GM12878 (cell line): ENCODE results near the gene MMADHC. TPM values are rescaled to one million over a fixed set of nuclear protein-coding genes. Genes with fewer than 3 reads are reported as not detected.

ENCODE experiments used
- BCLAF1 ChIP-seq: fragments of 450-650 bp; IDR thresholded peaks from 2 replicates; pipeline ENCODE4 v1.6.1; 2017; ENCODE audit warnings: antibody characterized with exemption, mild to moderate bottlenecking, moderate library complexity
- CHD4 ChIP-seq: fragments of 200-600 bp; sonication (generic); IDR thresholded peaks from 2 replicates; pipeline ENCODE4 v1.6.1; 2016; ENCODE audit warnings: mild to moderate bottlenecking
- EGR1 ChIP-seq, 2 experiments: IDR thresholded peaks; 1 replicate in 1 of 2; 2 replicates in 1 of 2; pipeline ENCODE4 v1.6.1; 2011 to 2012; ENCODE audit warnings: low read depth in 2 of 2, low read length in 2 of 2, borderline replicate concordance in 1 of 2, mild to moderate bottlenecking in 1 of 2, moderate library complexity in 1 of 2
- FOS ChIP-seq: IDR thresholded peaks from 3 replicates; pipeline ENCODE4 v1.6.1; 2011; ENCODE audit warnings: borderline replicate concordance; ENCODE audit not compliant: insufficient read length; ENCODE audit errors: extremely low read depth
- HDGF ChIP-seq: fragments of 450-650 bp; IDR thresholded peaks from 2 replicates; pipeline ENCODE4 v1.6.1; 2016; ENCODE audit warnings: antibody characterized with exemption
- IRF4 ChIP-seq: IDR thresholded peaks from 2 replicates; pipeline ENCODE4 v1.6.1; 2011; ENCODE audit warnings: low read depth, low read length
- JUND ChIP-seq: IDR thresholded peaks from 2 replicates; pipeline ENCODE4 v1.6.1; 2012; ENCODE audit warnings: low read depth, mild to moderate bottlenecking, low read length, improper control_type of control experiment, moderate library complexity
- MTA2 ChIP-seq: fragments of 450-650 bp; IDR thresholded peaks from 2 replicates; pipeline ENCODE4 v1.6.1; 2016; ENCODE audit warnings: low read depth, mild to moderate bottlenecking, moderate library complexity
- NFXL1 ChIP-seq: fragments of 450-650 bp; IDR thresholded peaks from 2 replicates; pipeline ENCODE4 v1.6.1; 2017; ENCODE audit warnings: antibody characterized with exemption, mild to moderate bottlenecking, borderline replicate concordance
- RAD21 ChIP-seq: IDR thresholded peaks from 2 replicates; pipeline ENCODE4 v1.6.1; 2011; ENCODE audit warnings: mild to moderate bottlenecking, low read depth, low read length, moderate library complexity; ENCODE audit not compliant: insufficient read depth
- REST ChIP-seq: IDR thresholded peaks from 2 replicates; pipeline ENCODE4 v1.6.1; 2012; ENCODE audit warnings: mild to moderate bottlenecking, low read depth, low read length
- SMARCA5 ChIP-seq: fragments of 450-650 bp; IDR thresholded peaks from 2 replicates; pipeline ENCODE4 v1.6.1; 2017; ENCODE audit warnings: mild to moderate bottlenecking
- ZBTB4 ChIP-seq: fragments of 450-650 bp; formaldehyde crosslinking; IDR thresholded peaks from 2 replicates; pipeline ENCODE4 v1.4.0; 2022; ENCODE audit warnings: mild to moderate bottlenecking, moderate library complexity
- ZNF592 ChIP-seq: fragments of 450-650 bp; IDR thresholded peaks from 2 replicates; pipeline ENCODE4 v1.6.1; 2017; ENCODE audit warnings: mild to moderate bottlenecking, moderate library complexity
- polyA plus RNA-seq, 11 experiments: library from polyadenylated mRNA; depleted of rRNA in 4 of 11; unstranded in 6 of 11; stranded (reverse) in 5 of 11; fragments of >200 nt; fragmentation: Nextera tagmentation in 4 of 11; fragmentation: Illumina TruSeq in 1 of 11; extraction: Ambion mirVana in 4 of 11; extraction: Trizol in 1 of 11; gene quantifications; 1 replicate in 1 of 11; 2 replicates in 10 of 11; pipeline versions ENCODE4 v1.2.1 to v1.2.3, GENCODE V29; 2011 to 2016; ENCODE audit warnings: inconsistent platforms in 2 of 11, missing spikeins in 2 of 11, low read depth in 1 of 11
- total RNA-seq, 4 experiments: library from RNA; depleted of rRNA in 3 of 4; stranded (reverse); fragments of >200 nt in 3 of 4; fragmentation: Illumina TruSeq in 1 of 4; extraction: Trizol in 1 of 4; gene quantifications; 2 replicates each; pipeline versions ENCODE4 v1.2.1 to v1.2.3, GENCODE V29; 2013 to 2021

Gene MMADHC
- total and polyA plus RNA-seq, 10 of the 15 experiments (the other 5 are each of a cell fraction or from before 2014, with no cell fraction given) = 93.6 to 415 (median 147) TPM

- TF ChIP-seq ZNF592 (no peak), SMARCA5 (no peak), FOS (no peak), CHD4 (no peak), IRF4 (0 out of 2 replicates have a peak, but pooled peaks have one; percentile 34), MTA2 (no peak), REST (peak; percentile 35; the same call in 1 of the 2 replicates), BCLAF1 (no peak), ZBTB4 (CRISPR knock-in tag) (no peak), EGR1 (IDR thresholded peaks at IDR 0.05; ENCODE audit: borderline replicate concordance in 1 of 2, low read depth in 2 of 2, low read length in 2 of 2) (0 out of 3 replicates have a peak, but pooled peaks of 1 of the 2 experiments have one; percentile 53), JUND (no peak), HDGF (peak; percentile 87; the same call in 1 of the 2 replicates), NFXL1 (no peak), RAD21 (no peak)
Measured at GRCh38 chr2:149587220-149587949, at the start of gene MMADHC (continued).
